ENCODE measurements around the gene RGS6.

DNA sequence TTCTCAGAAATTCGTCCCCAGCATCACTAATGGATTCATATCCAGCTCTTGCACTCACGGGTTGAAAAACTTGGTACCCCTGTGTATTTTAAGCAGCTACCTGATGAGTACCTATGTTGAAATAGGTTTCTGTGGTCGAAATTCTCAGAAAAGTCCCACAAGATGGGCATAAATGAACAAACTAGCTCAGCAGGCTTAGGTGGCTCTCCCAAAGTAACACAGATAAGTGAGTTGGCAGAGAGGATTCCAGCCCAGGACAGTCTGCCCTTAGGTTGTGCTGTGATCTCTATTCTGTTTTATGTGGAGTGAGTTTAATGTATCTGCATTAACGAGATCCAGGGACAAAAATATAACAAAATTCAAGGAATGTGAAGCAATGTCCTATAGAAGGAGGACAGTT is 92.3 kb downstream of the RGS6 start:
- TF ChIP-seq POLR2AphosphoS5 (IDR thresholded peaks at IDR 0.05; ENCODE audit: low read depth, low read length) (no peak), TAF1 (IDR thresholded peaks at IDR 0.05; ENCODE audit: borderline replicate concordance, low read depth, low read length) (no peak)

Data from GM12892 (cell line).